Loucy (cell line): ENCODE results near the gene CEP57L1.

ENCODE experiments used
- H2AFZ ChIP-seq: fragments of 200-600 bp; sonication (generic); 2 replicates; pipeline ENCODE4 v1.6.0; 2016; ENCODE audit warnings: antibody characterized with exemption, mild to moderate bottlenecking, low read length, moderate library complexity
- H3F3A ChIP-seq: fragments of 200-600 bp; 2 replicates; pipeline ENCODE4 v1.6.0; 2016; ENCODE audit warnings: antibody characterized with exemption, low read depth, mild to moderate bottlenecking
- H3K27me3 ChIP-seq: fragments of 200-600 bp; sonication (generic); 2 replicates; pipeline ENCODE4 v1.6.1; 2014; ENCODE audit warnings: low read length, mild to moderate bottlenecking; ENCODE audit not compliant: insufficient read depth, poor library complexity, severe bottlenecking
- H3K36me3 ChIP-seq: fragments of 200-600 bp; sonication (generic); 2 replicates; pipeline ENCODE4 v1.6.1; 2016; ENCODE audit warnings: low read length; ENCODE audit not compliant: insufficient read depth
- H3K4me1 ChIP-seq: fragments of 200-600 bp; sonication (generic); 2 replicates; pipeline ENCODE4 v1.5.1; 2014; ENCODE audit warnings: low read length, mild to moderate bottlenecking; ENCODE audit not compliant: insufficient read depth, poor library complexity, severe bottlenecking
- H3K4me2 ChIP-seq: fragments of 200-600 bp; sonication (generic); 2 replicates; pipeline ENCODE4 v1.6.0; 2014; ENCODE audit warnings: antibody characterized with exemption, low read length, low read depth, mild to moderate bottlenecking; ENCODE audit not compliant: poor library complexity, severe bottlenecking
- H3K4me3 ChIP-seq: fragments of 200-600 bp; sonication (generic); 2 replicates; pipeline ENCODE4 v1.5.1; 2014; ENCODE audit warnings: low read length, mild to moderate bottlenecking, mixed read lengths; ENCODE audit not compliant: poor library complexity, severe bottlenecking
- H3K79me2 ChIP-seq: fragments of 200-600 bp; sonication (generic); 2 replicates; pipeline ENCODE4 v1.6.1; 2014; ENCODE audit warnings: low read length; ENCODE audit not compliant: insufficient read depth
- H3K9ac ChIP-seq: fragments of 200-600 bp; sonication (generic); 2 replicates; pipeline ENCODE4 v1.6.0; 2014; ENCODE audit warnings: mild to moderate bottlenecking, low read depth, low read length, moderate library complexity; ENCODE audit not compliant: poor library complexity, severe bottlenecking
- H3K9me2 ChIP-seq: fragments of 200-600 bp; sonication (generic); replicated peaks from 2 replicates; pipeline ENCODE4 v1.6.1; 2016; ENCODE audit warnings: low read depth, low read length, mixed read lengths
- H3K9me3 ChIP-seq: fragments of 200-600 bp; sonication (generic); 2 replicates; pipeline ENCODE4 v1.6.1; 2014; ENCODE audit warnings: mild to moderate bottlenecking, antibody characterized with exemption, low read length, low read depth; ENCODE audit not compliant: insufficient read depth
- H4K20me1 ChIP-seq: fragments of 200-600 bp; sonication (generic); 2 replicates; pipeline ENCODE4 v1.6.0; 2014; ENCODE audit warnings: antibody characterized with exemption, low read length, mild to moderate bottlenecking; ENCODE audit not compliant: insufficient read depth, poor library complexity, severe bottlenecking
- EZH2phosphoT487 ChIP-seq: fragments of 200-600 bp; IDR thresholded peaks from 2 replicates; pipeline ENCODE4 v1.6.1; 2018; ENCODE audit warnings: antibody characterized with exemption, mild to moderate bottlenecking, moderate library complexity, borderline replicate concordance
- TF ChIP-seq, protein P1 (sequence below): fragments of 200-600 bp; sonication (generic); conservative IDR thresholded peaks from 2 replicates; pipeline ENCODE4 v1.5.1; 2014; ENCODE audit warnings: mild to moderate bottlenecking, antibody characterized with exemption, low read length

Gene CEP57L1

DNA sequence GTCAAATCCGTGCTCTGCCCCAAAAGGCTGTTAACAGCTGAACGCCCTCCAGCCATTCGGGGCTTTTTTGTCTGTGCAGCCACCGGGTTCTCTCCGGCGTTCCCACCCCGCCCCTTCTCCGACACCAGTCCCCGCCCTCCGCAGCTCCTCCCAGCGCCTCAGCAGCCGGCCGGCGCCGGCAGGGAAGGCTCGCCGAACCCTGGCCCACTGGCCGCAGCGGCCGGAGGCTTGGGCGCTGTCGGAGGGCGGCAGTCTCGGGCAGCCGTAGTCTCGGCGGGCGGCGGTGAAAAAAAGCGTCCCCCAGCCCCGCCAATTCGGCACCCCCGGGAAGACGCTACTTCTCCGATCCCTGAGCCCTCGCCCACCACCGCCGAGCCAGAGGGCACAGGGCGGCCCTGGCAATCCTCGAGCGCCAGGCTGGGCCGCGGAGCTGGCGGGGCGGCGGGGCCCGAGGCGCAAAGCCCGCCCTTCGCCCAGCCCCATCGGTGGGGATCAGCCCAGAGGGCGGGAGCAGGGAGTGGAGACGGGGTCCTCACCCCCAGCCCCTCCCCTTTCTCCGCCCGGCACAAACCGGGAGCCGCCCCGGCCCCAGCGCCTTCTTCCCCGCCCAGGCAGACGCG lies 781 bp upstream of the CEP57L1 start, which contains the start of gene SESN1:
SESN1 (minus strand) TSS at position 431 of the 620 bp plus-strand sequence. CDS start 773 bp downstream, outside the sequence.
- Histone ChIP-seq H3K4me2 (peak within 1 kb of the TSS; percentile 90), H3K36me3 (no peaks in the 10 kb centered on the region), H2AFZ (peak within 1 kb of the TSS; percentile 96), H3K4me3 (peak within 1 kb of the TSS; percentile 91), H3K27me3 (no peaks in the 10 kb centered on the region), H3K4me1 (peaks cover 57% of the 10 kb centered on the region), H3K9me3 (no peaks in the 10 kb centered on the region), H3K79me2 (peaks cover 81% of the 10 kb centered on the region), H3F3A (no peaks in the 10 kb centered on the region), H4K20me1 (peaks cover 34% of the 10 kb centered on the region), H3K9me2 (no peaks in the 10 kb centered on the region), H3K9ac (peak within 1 kb of the TSS; percentile 94)
- TF ChIP-seq EZH2phosphoT487: no peak
- TF ChIP-seq, protein P1, sequence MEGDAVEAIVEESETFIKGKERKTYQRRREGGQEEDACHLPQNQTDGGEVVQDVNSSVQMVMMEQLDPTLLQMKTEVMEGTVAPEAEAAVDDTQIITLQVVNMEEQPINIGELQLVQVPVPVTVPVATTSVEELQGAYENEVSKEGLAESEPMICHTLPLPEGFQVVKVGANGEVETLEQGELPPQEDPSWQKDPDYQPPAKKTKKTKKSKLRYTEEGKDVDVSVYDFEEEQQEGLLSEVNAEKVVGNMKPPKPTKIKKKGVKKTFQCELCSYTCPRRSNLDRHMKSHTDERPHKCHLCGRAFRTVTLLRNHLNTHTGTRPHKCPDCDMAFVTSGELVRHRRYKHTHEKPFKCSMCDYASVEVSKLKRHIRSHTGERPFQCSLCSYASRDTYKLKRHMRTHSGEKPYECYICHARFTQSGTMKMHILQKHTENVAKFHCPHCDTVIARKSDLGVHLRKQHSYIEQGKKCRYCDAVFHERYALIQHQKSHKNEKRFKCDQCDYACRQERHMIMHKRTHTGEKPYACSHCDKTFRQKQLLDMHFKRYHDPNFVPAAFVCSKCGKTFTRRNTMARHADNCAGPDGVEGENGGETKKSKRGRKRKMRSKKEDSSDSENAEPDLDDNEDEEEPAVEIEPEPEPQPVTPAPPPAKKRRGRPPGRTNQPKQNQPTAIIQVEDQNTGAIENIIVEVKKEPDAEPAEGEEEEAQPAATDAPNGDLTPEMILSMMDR: no peak

DNA sequence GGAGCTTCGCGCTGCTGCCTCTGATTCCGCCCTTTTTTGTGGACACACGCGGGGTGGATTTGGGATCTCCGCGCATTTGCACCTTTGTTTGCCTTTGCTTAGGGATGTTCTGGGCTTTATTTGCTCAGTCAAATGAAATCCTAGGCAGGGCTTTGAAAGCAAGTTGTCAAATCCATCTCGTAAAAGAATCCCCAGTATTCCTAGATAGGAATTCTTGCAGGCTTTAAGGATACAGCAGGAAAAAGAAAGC lies 453 bp downstream of the CEP57L1 start:
- H3K4me3 ChIP-seq: peak overlapping the region; percentile 91
- no peaks in the 10 kb centered on the region for H3K36me3 ChIP-seq
- H3K9me2 ChIP-seq: no peaks in the 10 kb centered on the region
- no peaks in the 10 kb centered on the region for H3F3A ChIP-seq
- H3K9me3 ChIP-seq: no peaks in the 10 kb centered on the region
- peak overlapping the region; percentile 96 for H2AFZ ChIP-seq
- peaks cover 27% of the 10 kb centered on the region for H4K20me1 ChIP-seq
- peaks cover 74% of the 10 kb centered on the region for H3K79me2 ChIP-seq
- TF ChIP-seq, protein P1: no peak
- no peak for TF ChIP-seq EZH2phosphoT487
- peak overlapping the region; percentile 90 for H3K4me2 ChIP-seq
- peak overlapping the region; percentile 94 for H3K9ac ChIP-seq
- H3K27me3 ChIP-seq: no peaks in the 10 kb centered on the region
- H3K4me1 ChIP-seq: peaks cover 50% of the 10 kb centered on the region

DNA sequence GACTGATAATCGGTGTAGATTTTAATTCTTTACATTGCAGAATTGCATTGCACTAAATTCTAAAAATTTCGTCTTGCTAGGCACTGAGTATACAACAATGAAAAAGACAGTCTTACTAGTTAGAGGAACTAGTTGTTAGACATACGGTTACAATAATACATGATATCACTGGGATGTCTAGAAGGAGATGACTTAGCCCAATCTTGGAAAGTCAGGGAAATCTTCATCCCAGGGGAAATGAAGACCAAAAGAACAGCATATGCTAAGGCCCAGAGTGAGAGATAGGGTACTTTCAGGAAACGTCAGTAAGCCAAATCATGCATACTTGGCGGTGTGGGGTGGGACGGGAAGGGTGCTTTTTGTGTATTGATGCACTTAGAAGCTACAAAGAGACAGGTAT lies 901 bp downstream of the CEP57L1 start:
- no peak overlapping the region for H2AFZ ChIP-seq
- H3F3A ChIP-seq: no peaks in the 10 kb centered on the region
- H3K36me3 ChIP-seq: no peaks in the 10 kb centered on the region
- no peaks in the 10 kb centered on the region for H3K9me2 ChIP-seq
- H4K20me1 ChIP-seq: peaks cover 26% of the 10 kb centered on the region
- H3K27me3 ChIP-seq: no peaks in the 10 kb centered on the region
- H3K9ac ChIP-seq: peak overlapping the region; percentile 94
- TF ChIP-seq EZH2phosphoT487: no peak
- TF ChIP-seq, protein P1: no peak
- H3K4me1 ChIP-seq: peaks cover 46% of the 10 kb centered on the region
- H3K4me3 ChIP-seq: peak overlapping the region; percentile 91
- H3K9me3 ChIP-seq: no peaks in the 10 kb centered on the region
- peak overlapping the region; percentile 90 for H3K4me2 ChIP-seq
- H3K79me2 ChIP-seq: peaks cover 69% of the 10 kb centered on the region
